ENCODE results near the gene CCNJ.

The CCNJ gene

GRCh38 chr10:96092999-96093767, 49.8 kb downstream of the CCNJ start:
- peaks cover 4% of the 10 kb centered on the region for H3K36me3 ChIP-seq (ENCODE audit: control insufficient read depth, low read length)
- H3K79me2 ChIP-seq (ENCODE audit: control insufficient read depth, low read length) = 0 out of 2 replicates have a peak, but pooled peaks cover 4% of the 10 kb centered on the region

DNA sequence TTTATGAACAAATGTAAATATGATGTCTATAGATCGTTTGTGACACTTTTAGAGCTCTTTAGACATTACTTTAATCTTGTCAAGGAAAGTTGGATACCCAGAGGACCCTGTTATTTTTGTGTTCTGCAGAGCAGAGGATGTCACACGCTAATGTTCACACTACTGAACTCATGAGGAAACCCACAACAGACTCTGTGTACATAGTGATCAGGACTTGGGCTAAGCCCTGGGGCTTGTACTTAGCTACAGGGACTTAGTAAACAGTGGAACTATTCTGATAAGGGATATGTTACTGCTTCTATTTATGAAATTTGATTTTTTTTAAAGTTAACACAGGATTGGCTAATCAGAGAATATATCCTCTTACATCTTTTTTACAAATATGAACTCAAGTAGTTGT, 50.6 kb downstream of the CCNJ start:
- no peak overlapping the region for H3K4me2 ChIP-seq (ENCODE audit: low read length)
- H3K4me1 ChIP-seq (ENCODE audit: control insufficient read depth, low read length) = peaks cover 19% of the 10 kb centered on the region
- H3K4me3 ChIP-seq (ENCODE audit: low read length) = no peak overlapping the region
- no peaks in the 10 kb centered on the region for H3K9me2 ChIP-seq (replicated peaks; ENCODE audit: control insufficient read depth, low read length)
- peaks cover 5% of the 10 kb centered on the region; the same call in 1 of the 2 replicates for H3K9me3 ChIP-seq (ENCODE audit: control insufficient read depth, insufficient read depth, low read length)
- H3K27ac ChIP-seq (ENCODE audit: low read depth, low read length) = no peak overlapping the region
- peaks cover 3% of the 10 kb centered on the region for H3K36me3 ChIP-seq (ENCODE audit: control insufficient read depth, low read length)
- H3F3A ChIP-seq (ENCODE audit: control insufficient read depth, insufficient read depth) = peaks cover 2% of the 10 kb centered on the region; the same call in 1 of the 2 replicates
- H3K27me3 ChIP-seq (ENCODE audit: control insufficient read depth, low read length) = no peaks in the 10 kb centered on the region
- no peaks in the 10 kb centered on the region for H4K20me1 ChIP-seq (ENCODE audit: control insufficient read depth, insufficient read depth, low read depth, low read length)
- H3K79me2 ChIP-seq (ENCODE audit: control insufficient read depth, low read length) = 0 out of 2 replicates have a peak, but pooled peaks cover 2% of the 10 kb centered on the region
- TF ChIP-seq EZH2phosphoT487 (IDR thresholded peaks at IDR 0.05; ENCODE audit: borderline replicate concordance, low read length) (no peak), CTCF (IDR thresholded peaks at IDR 0.05; ENCODE audit: low read depth, low read length, poor library complexity, severe bottlenecking) (no peak)

More at GRCh38 chr10:96092999-96093767, 49.8 kb downstream of the CCNJ start:
- Histone ChIP-seq H3K4me1 (ENCODE audit: control insufficient read depth, low read length) (peaks cover 24% of the 10 kb centered on the region), H3K4me3 (ENCODE audit: low read length) (no peak overlapping the region), H3K9me2 (replicated peaks; ENCODE audit: control insufficient read depth, low read length) (no peaks in the 10 kb centered on the region), H3K27ac (ENCODE audit: low read depth, low read length) (no peak overlapping the region), H3K9me3 (ENCODE audit: control insufficient read depth, insufficient read depth, low read length) (peaks cover 5% of the 10 kb centered on the region; the same call in 1 of the 2 replicates), H3K4me2 (ENCODE audit: low read length) (no peak overlapping the region), H3K27me3 (ENCODE audit: control insufficient read depth, low read length) (no peaks in the 10 kb centered on the region), H4K20me1 (ENCODE audit: control insufficient read depth, insufficient read depth, low read depth, low read length) (no peaks in the 10 kb centered on the region), H3F3A (ENCODE audit: control insufficient read depth, insufficient read depth) (peaks cover 2% of the 10 kb centered on the region; the same call in 1 of the 2 replicates)
- TF ChIP-seq CTCF (IDR thresholded peaks at IDR 0.05; ENCODE audit: low read depth, low read length, poor library complexity, severe bottlenecking) = no peak
- TF ChIP-seq EZH2phosphoT487 (IDR thresholded peaks at IDR 0.05; ENCODE audit: borderline replicate concordance, low read length) = no peak

DNA sequence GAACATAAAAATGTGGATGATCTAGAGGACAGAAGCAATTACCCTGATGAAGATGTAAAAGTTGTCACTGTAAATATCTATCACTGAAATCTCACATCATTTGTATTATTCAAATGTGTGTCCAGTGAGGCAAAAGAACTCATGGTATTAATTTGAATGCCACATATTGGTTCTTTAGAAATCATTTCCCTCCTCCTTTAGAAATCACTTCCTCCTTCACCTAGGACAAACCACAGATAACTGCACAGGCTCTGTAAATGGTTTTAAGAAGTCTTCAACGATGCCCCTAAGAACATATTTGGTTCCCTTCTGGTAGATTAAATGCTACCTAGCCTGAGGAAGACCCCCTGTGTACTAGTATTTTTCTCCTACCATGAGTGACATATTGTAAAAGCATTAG, 53.6 kb downstream of the CCNJ start:
- no peaks in the 10 kb centered on the region for H3K9me2 ChIP-seq (replicated peaks; ENCODE audit: control insufficient read depth, low read length)
- no peaks in the 10 kb centered on the region for H3F3A ChIP-seq (ENCODE audit: control insufficient read depth, insufficient read depth)
- TF ChIP-seq EZH2phosphoT487 (IDR thresholded peaks at IDR 0.05; ENCODE audit: borderline replicate concordance, low read length) (no peak), CTCF (IDR thresholded peaks at IDR 0.05; ENCODE audit: low read depth, low read length, poor library complexity, severe bottlenecking) (no peak)

More for the DNA sequence above, 53.6 kb downstream of the CCNJ start:
- Histone ChIP-seq H3K9me3 (ENCODE audit: control insufficient read depth, insufficient read depth, low read length) (no peaks in the 10 kb centered on the region), H3K4me3 (ENCODE audit: low read length) (no peak overlapping the region), H3K27me3 (ENCODE audit: control insufficient read depth, low read length) (no peaks in the 10 kb centered on the region), H3K4me2 (ENCODE audit: low read length) (no peak overlapping the region), H4K20me1 (ENCODE audit: control insufficient read depth, insufficient read depth, low read depth, low read length) (no peaks in the 10 kb centered on the region), H3K27ac (ENCODE audit: low read depth, low read length) (no peak overlapping the region), H3K36me3 (ENCODE audit: control insufficient read depth, low read length) (no peaks in the 10 kb centered on the region), H3K4me1 (ENCODE audit: control insufficient read depth, low read length) (peaks cover 5% of the 10 kb centered on the region), H3K79me2 (ENCODE audit: control insufficient read depth, low read length) (no peaks in the 10 kb centered on the region)

All from DOHH2 (cell line).